IPS-NIHi7 (cell line): ENCODE results near the gene NSMCE3.

Experiments used
- DNase-seq: peaks from one replicate; pipeline ENCODE4 v3.0.0; 2012; ENCODE audit warnings: mixed read lengths; ENCODE audit errors: extremely low spot score

NSMCE3 gene

DNA sequence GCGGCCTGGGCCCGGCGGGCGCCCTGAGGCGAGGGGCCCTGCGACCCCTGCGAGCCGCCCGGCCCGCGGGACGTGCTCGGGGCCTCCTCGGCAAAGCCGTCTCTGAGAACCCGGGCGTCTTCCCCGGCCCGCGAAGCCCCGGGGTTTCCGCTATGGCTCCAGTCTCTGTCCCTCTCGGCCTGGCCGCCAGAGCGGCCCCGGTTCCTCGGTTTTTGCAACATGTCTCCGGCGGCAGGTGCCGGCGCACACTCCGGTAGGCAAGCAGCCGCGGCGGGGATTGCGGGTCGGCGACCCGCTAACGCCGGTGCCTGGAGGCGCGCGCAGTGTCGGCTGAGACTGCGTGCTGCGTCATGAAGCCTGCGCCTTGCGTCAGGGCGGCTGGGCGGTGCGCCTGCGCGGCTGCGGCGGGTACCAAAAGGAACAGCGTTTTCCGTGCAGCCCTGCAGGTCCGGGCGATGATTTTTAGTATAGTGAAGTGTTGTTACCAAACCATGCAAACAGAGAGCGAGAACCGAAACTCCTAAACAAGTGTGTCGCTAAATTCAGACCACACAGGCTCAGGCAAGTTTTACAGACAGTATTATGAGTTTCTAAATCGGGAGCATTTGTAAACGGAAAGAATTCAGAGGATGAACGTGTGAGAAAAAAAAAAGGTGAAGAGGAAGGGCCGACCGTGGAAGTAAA lies at the start of gene NSMCE3:
NSMCE3 (minus strand) TSS at position 338 of the 684 bp plus-strand sequence; CDS start at position 221, 117 bp downstream.
- peak; percentile 91 for DNase-seq

GRCh38 chr15:29316422-29316821 lies 46.8 kb upstream of the NSMCE3 start:
- DNase-seq: no peak

DNA sequence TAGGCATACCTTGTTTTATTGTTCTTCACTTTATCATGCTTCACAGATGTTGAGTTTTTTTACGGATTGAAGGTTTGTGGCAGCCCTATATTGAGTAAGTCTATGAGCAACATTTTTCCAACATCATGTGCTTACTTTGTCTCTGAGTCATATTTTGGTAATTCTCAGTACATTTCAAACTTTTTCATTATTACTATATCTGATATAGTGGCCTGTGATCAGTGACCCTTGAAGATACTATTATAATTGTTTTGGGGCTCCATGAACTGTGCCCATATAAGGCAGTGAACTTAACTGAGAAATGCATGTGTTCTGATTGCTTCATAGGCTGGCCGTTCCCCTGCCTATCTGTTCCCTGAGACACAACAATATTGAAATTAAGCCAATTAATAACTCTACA lies 42.8 kb upstream of the NSMCE3 start:
- DNase-seq: no peak

- no peak for DNase-seq
These were observed 42.1 kb upstream of the NSMCE3 start for GRCh38 chr15:29311696-29312095.

DNA sequence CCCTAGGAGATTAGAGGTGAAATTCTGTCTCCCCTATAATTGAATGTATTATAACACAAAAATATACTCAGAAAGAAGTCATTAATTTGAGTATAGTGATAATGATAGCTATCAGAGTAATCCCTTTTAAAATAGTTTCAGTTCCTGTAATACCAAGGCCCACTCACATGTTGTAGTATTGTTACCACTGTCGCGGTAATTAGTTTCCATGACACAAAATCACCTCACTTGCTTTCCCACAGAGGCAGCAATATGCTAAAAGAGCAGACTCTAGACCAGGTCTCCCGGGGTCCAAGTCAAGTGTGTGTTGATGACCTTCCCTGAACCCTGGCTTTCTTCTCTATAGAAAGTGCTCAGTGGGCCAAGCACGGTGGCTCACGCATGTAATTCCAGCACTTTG lies 39.5 kb upstream of the NSMCE3 start:
- DNase-seq: no peak

DNA sequence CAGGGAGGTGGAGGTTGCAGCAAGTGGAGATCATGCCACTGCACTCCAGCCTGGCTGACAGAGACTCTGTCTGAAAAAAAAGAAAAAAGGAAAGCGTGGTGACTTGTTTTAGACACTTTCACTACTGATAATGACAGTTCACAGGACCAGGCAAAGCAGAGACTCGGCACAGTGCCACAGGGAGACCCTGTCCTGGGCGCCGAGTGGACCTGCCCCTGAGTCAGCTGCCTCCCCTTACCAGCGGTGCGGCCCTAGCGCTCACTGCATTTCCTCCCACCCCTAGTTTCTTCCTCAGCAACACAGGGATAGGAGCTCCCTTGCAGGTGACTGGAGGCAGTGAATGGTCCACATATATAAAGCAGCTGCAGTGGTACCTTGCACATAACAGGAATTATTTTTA lies 38.7 kb upstream of the NSMCE3 start:
- no peak for DNase-seq

DNA sequence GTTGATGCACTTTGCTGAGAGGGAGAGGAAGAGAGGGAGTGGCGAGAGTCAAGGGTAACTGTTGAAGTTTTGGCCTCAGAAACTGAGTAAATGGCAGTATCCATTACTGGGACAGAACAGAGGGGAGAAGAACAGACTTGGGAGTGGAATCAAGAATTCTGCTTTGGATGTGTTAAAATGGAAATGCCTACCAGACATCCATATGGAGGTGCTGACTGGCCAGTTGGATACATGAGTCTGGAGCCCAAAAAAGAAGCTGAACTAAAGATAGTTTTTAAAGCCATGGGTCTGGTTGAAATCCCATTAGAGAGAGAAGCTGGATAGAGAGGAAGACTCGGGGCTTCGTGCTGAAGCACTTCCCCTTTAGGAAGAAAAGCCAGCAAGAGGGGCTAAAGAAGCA lies 35.9 kb upstream of the NSMCE3 start:
- no peak for DNase-seq

GRCh38 chr15:29302871-29303270 lies 33.2 kb upstream of the NSMCE3 start:
- DNase-seq: no peak

DNA sequence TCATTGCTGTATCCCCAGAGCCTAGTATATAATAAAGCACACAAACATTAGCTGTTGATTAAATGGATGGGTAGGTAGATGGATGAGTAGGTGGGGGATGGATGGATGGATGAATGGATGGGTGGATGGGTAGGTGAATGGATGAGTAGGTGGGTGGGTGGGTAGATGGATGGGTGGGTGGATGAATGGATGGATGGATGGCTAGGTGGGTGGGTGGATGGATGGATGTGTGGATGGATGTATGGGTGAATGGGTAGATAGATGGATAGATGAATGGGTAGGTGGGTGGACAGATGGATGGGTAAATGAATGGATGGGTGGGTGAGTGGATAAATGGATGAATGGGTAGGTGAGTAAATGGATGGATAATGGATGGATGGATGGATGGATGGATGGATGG lies 30.2 kb upstream of the NSMCE3 start:
- DNase-seq: no peak

- DNase-seq: no peak
These were observed 29.7 kb upstream of the NSMCE3 start for GRCh38 chr15:29299331-29299730.

GRCh38 chr15:29294732-29295325 lies 25.2 kb upstream of the NSMCE3 start:
- DNase-seq: no peak

DNA sequence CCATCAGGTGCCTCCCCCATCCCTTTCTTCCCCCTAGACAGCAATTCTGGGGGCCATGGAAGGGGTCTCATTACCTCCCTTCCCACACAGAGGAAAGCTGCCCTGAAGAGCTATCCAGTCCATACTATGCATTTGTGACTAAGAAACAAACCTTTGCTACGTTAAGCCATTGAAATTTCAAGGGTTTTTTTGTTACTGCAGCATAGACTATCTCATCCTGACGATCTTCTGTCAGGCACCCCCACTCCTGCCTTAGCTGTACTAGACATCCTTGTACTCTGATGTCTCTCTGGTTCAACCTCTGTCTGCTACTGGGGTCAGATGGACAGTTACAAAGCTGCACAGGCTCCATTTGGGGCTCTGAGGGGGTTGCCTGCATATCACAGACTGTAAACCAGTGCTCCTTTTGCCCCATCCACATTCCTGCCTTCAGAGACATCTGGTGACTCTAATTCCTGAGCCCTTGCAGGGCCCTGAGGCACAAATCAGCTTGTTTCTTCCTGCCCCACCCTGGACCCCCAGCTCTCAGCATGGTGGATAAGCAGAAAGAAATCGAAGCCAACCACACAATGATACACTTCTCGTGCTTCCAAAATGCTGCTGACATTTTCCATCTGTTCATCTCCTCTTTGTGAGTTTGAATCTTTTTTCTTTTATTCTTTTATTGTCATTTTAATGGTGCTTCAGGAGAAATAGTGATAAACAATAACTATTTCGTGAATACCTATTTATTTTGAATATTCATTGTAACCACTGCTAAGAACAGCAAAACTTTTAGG lies 21.6 kb upstream of the NSMCE3 start:
- no peak for DNase-seq

GRCh38 chr15:29289173-29289572 lies 19.6 kb upstream of the NSMCE3 start:
- DNase-seq: no peak

DNA sequence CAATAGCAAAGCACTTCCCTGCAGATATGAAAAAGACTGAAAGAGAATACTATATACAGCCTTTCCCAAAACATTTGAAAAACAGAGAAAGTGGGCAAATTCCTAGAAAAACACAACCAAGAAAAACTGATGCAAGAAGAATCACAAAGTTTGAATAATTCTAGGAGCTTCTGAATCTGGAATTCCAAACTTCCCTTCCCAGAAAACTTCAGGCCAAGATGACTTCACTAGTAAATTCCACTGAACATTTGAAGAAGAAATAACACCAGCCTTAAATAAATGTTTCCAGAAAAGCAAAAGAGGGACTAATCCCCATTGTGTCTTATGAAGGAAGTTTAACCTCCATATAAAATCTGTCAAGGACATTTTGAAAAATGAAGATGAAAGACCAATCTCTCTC lies 15.8 kb upstream of the NSMCE3 start:
- no peak for DNase-seq

DNA sequence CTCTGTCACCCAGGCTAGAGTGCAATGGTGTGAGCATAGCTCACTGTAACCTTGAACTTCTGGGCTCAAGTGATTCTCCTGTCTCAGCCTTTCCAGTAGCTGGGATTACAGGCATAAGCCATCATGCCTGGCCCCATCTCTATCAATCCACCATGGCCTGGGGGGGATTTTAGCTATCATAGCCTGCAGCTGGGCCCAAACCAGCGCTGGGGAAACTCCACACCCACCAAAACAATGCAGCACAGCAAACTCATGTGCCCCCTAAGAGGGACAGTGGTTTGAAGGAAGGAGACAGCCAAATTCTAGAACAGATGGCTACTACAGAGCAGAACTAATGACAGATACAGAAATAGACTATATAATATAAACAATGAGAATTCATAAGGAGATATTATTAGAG lies 13.8 kb upstream of the NSMCE3 start:
- DNase-seq: no peak

DNA sequence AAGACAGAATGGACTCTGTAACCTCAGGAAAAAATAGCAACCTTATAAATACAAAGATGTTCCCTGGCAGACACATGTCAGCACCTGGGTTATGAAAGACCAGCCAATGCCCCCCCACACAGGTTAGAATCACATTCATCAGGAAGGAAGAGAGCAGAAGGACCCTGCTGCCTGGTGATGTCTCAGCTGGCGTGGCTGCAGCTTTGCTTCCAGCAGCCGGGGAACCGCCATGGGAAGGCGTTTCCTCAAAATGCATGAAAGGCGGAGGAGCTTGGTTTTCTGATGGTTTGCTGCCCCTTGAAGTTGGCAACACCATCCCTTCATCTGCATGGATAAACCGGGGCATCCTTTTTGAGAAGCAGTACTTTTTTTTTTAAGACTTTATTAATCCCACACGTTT lies 10.9 kb upstream of the NSMCE3 start:
- no peak for DNase-seq

DNA sequence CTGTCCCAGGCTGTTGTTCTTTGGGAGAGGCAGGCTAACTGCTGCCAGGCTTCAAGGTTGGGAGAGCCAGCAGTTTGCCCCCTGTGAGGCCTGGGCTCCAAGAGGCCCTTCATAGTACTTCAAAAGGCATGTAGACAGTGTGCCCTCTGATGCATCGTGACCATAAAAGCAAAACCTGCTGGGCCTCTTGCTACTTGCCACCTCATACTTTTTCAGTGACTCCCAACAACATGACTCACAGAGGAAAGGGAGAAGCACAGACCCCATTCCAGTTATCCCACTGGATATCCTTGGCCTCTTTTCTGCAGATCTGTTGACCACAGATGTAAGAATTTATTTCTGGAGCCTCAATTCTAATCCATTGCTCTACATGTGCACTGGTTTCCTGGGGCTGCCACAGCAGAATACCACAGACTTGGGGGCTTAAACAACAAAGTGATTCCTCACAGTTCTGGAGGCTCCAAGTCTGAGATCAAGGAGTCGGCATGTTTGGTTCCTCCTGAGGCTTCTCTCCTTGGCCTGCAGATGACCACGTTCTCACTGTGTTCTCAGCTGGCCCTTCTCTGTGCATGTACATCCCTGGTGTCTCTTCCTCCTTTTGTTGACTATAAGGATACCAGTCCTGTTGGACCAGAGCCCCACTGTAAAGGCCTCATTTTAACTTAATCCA lies 8.9 kb upstream of the NSMCE3 start:
- DNase-seq: no peak

- no peak for DNase-seq
These were observed 6.7 kb upstream of the NSMCE3 start for GRCh38 chr15:29276366-29276765.

GRCh38 chr15:29275855-29276254 lies 6.2 kb upstream of the NSMCE3 start:
- no peak for DNase-seq

DNA sequence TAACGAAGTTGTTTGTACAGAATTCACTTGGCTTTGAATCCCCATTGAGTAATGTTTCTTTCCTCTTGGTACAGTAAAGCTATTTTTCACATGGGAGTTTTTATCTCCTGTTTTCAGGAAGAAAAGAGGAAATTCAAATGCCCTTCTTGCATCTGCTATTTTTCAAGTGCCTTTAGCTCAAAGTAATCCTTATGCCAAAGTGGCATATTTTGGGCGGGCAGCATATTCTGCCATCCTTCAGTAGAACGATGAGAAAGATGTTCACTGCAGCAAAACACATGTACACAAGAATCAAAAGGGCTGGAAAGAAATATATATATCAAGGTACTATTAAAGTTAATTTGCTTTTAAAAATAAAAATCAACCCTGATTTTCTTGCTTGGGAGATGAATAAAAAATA lies 5.3 kb upstream of the NSMCE3 start:
- DNase-seq: no peak

DNA sequence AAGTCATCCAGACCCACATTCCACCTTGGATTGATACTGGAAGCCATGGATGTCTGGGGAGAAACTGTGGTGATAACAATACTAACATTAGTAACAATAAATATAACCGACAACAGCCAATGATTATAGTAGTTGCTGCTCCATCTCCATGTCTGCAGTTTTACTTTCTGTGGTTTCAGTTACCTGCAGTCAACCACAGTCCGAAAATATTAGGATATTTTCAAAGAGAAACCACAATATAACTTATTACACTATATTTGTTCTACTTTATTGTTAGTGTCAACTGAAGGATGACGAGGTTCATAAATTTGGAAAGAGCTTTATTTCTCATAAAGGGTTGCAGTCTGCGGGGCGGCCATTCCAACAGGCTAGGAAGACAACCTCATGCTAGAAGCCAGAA lies 2.6 kb upstream of the NSMCE3 start:
- DNase-seq: no peak

DNA sequence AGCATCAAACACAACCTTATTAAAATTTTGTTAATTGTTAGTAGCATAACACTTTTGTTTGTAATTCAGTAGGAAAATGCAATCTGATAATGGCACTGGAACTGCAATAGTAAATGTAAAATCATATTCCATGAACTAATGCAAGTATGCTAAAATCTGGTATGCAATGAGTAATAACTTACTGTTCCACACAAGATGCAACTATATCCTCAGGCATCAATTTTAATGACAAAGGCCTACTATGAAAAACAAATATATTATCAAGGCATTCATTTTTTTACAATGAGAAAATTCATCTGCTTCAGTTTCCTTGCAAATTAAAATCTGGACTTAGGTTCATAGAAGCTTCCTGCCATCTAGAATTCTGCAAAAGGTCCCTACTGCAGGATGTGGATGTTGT lies 1.4 kb upstream of the NSMCE3 start:
- no peak for DNase-seq
